GM12891 (cell line): ENCODE data around the gene NUBP2.

Experiments used
- PAX5 ChIP-seq: IDR thresholded peaks from 2 replicates; pipeline ENCODE4 v1.6.1; 2011; ENCODE audit warnings: low read length, moderate library complexity, mild to moderate bottlenecking; ENCODE audit not compliant: insufficient read depth, severe bottlenecking
- POLR2A ChIP-seq: IDR thresholded peaks from 2 replicates; pipeline ENCODE4 v1.6.1; 2011; ENCODE audit warnings: low read depth, low read length, control low read depth
- POLR2AphosphoS5 ChIP-seq: IDR thresholded peaks from 2 replicates; pipeline ENCODE4 v1.6.1; 2011; ENCODE audit warnings: low read depth, low read length, control low read depth
- POU2F2 ChIP-seq: IDR thresholded peaks from 2 replicates; pipeline ENCODE4 v1.6.1; 2011; ENCODE audit warnings: low read depth, mild to moderate bottlenecking, control low read depth, low read length, moderate library complexity
- SPI1 ChIP-seq: IDR thresholded peaks from 2 replicates; pipeline ENCODE4 v1.6.1; 2011; ENCODE audit warnings: low read depth, low read length, control low read depth
- TAF1 ChIP-seq: IDR thresholded peaks from 2 replicates; pipeline ENCODE4 v1.6.1; 2011; ENCODE audit warnings: low read depth, low read length, control low read depth

GRCh38 chr16:1740234-1740633, 42.5 kb upstream of the NUBP2 start:
- TF ChIP-seq POLR2A (no peak), POLR2AphosphoS5 (no peak; the same call in 1 of the 2 replicates), TAF1 (no peak), SPI1 (no peak), PAX5 (no peak), POU2F2 (no peak)
